Measurements from ENCODE around the gene NMB. TPM values are rescaled to one million over a fixed set of nuclear protein-coding genes. Genes with fewer than 3 reads are reported as not detected.

NMB gene
- total RNA-seq, 1 experiment from 2014 or later: 25.9 TPM

DNA sequence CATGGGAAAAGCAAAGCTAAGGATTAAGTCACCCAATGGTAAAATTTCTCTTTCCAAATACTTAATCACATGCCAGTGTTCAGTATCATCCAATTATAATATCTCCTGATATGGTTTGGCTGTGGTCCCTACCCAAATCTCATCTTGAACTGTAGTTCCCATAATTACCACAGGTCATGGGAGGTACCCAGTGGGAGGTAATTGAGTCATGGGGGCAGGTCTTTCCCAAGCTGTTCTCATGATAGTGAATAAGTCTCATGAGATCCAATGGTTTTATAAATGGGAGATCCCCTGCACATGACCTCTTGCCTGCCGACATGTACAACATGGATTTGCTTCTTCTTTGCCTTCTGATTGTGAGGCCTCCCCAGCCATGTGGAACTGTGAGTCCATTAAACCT is 26.1 kb upstream of the NMB start:
- CTCF ChIA-PET: no interaction called here
- intact Hi-C loops (cut with micrococcal nuclease): no loop called here
- POLR2A ChIA-PET (ENCODE audit: unreplicated experiment): no interaction called here
- H3K27ac ChIP-seq (ENCODE audit: low read length): no peak overlapping the region
- no peak overlapping the region for H3K9ac ChIP-seq (ENCODE audit: low read length)
- no peak for TF ChIP-seq EZH2phosphoT487 (IDR thresholded peaks at IDR 0.05; ENCODE audit: borderline replicate concordance, low read length)
- TF ChIP-seq, protein P1, sequence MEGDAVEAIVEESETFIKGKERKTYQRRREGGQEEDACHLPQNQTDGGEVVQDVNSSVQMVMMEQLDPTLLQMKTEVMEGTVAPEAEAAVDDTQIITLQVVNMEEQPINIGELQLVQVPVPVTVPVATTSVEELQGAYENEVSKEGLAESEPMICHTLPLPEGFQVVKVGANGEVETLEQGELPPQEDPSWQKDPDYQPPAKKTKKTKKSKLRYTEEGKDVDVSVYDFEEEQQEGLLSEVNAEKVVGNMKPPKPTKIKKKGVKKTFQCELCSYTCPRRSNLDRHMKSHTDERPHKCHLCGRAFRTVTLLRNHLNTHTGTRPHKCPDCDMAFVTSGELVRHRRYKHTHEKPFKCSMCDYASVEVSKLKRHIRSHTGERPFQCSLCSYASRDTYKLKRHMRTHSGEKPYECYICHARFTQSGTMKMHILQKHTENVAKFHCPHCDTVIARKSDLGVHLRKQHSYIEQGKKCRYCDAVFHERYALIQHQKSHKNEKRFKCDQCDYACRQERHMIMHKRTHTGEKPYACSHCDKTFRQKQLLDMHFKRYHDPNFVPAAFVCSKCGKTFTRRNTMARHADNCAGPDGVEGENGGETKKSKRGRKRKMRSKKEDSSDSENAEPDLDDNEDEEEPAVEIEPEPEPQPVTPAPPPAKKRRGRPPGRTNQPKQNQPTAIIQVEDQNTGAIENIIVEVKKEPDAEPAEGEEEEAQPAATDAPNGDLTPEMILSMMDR (conservative IDR thresholded peaks at IDR 0.05; ENCODE audit: low read depth, low read length): no peak
- TF ChIP-seq EZH2 (IDR thresholded peaks at IDR 0.05; ENCODE audit: low read length, unreplicated experiment): no peak
- no peak overlapping the region for H3K4me3 ChIP-seq (ENCODE audit: low read length)
- ATAC-seq: no peak
- DNase-seq: no peak
- no peaks in the 10 kb centered on the region for H3F3A ChIP-seq (ENCODE audit: low read length, unreplicated experiment)
- BruUV-seq (replicated peaks): no TSS peak
- no peaks in the 10 kb centered on the region for H4K20me1 ChIP-seq (ENCODE audit: low read length)
- H3K9me3 ChIP-seq (ENCODE audit: low read length): no peaks in the 10 kb centered on the region
- no peaks in the 10 kb centered on the region for H3K27me3 ChIP-seq (ENCODE audit: low read length)
- no peaks in the 10 kb centered on the region for H3K9me2 ChIP-seq (replicated peaks; ENCODE audit: low read length)
- 0 out of 2 replicates have a peak, but pooled peaks cover 4% of the 10 kb centered on the region for H3K79me2 ChIP-seq (ENCODE audit: low read length)
- H3K4me2 ChIP-seq (ENCODE audit: low read length): no peak overlapping the region
- H3K4me1 ChIP-seq (ENCODE audit: insufficient read depth, low read length): no peaks in the 10 kb centered on the region
- no peak overlapping the region for H2AFZ ChIP-seq (ENCODE audit: low read length)
- H3K36me3 ChIP-seq (ENCODE audit: low read depth, low read length): peaks cover 17% of the 10 kb centered on the region

DNA sequence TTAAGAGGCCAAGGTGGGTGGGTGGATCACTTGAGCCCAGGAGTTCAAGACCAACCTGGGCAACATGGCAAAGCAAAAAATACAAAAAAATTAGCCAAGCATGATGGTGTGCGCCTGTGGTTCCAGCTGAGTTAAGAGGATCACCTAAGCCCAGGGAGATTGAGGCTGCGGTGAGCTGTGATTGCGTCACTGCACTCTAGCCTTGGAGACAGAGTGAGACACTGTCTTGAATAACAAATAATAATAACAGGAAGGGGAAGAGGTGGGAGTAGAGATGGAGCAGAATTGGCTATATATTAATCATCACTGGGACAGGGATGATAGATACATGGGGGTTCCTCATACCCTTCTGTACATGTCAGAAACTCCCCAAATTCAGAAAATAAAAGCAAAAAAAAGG is 23.8 kb upstream of the NMB start:
- intact Hi-C loops (cut with micrococcal nuclease): no loop called here
- Histone ChIP-seq H3K36me3 (ENCODE audit: low read depth, low read length) (peaks cover 17% of the 10 kb centered on the region; the same call in 1 of the 2 replicates), H2AFZ (ENCODE audit: low read length) (no peak overlapping the region), H3K4me2 (ENCODE audit: low read length) (no peak overlapping the region), H3K9me2 (replicated peaks; ENCODE audit: low read length) (no peaks in the 10 kb centered on the region), H3K9ac (ENCODE audit: low read length) (no peak overlapping the region), H3K9me3 (ENCODE audit: low read length) (no peaks in the 10 kb centered on the region), H3K79me2 (ENCODE audit: low read length) (0 out of 2 replicates have a peak, but pooled peaks cover 4% of the 10 kb centered on the region), H4K20me1 (ENCODE audit: low read length) (no peaks in the 10 kb centered on the region), H3K27ac (ENCODE audit: low read length) (no peak overlapping the region), H3K27me3 (ENCODE audit: low read length) (no peaks in the 10 kb centered on the region), H3F3A (ENCODE audit: low read length, unreplicated experiment) (no peaks in the 10 kb centered on the region), H3K4me3 (ENCODE audit: low read length) (no peak overlapping the region), H3K4me1 (ENCODE audit: insufficient read depth, low read length) (no peaks in the 10 kb centered on the region)
- TF ChIP-seq, protein P1 (conservative IDR thresholded peaks at IDR 0.05; ENCODE audit: low read depth, low read length): no peak
- TF ChIP-seq EZH2 (IDR thresholded peaks at IDR 0.05; ENCODE audit: low read length, unreplicated experiment): no peak
- no peak for TF ChIP-seq EZH2phosphoT487 (IDR thresholded peaks at IDR 0.05; ENCODE audit: borderline replicate concordance, low read length)
- ChIA-PET POLR2A (ENCODE audit: unreplicated experiment) (no interaction called here), CTCF (no interaction called here)
- ATAC-seq (no peak), DNase-seq (no peak)
- no TSS peak for BruUV-seq (replicated peaks)

DNA sequence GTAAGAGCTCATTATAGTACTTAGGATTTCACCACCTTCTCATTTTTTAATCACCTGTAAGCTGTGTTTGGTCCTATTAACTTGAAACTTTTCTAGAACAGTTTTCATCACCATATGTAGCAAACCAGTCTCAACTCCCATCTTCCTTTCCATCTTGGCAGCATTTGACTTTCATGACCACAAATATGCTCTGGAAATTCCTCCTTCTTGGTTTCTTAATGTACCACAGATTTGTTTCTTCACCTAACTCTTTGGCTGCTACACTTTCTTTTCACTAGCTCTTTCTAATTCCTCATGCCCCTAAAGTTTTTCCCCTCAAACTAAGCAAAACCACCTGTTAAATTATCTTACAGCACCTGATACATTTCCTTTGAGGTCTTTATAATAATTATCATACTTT is 13.2 kb upstream of the NMB start:
- intact Hi-C loops (cut with micrococcal nuclease): no loop called here
- Histone ChIP-seq H4K20me1 (ENCODE audit: low read length) (no peaks in the 10 kb centered on the region), H3K9ac (ENCODE audit: low read length) (no peak overlapping the region), H3K27me3 (ENCODE audit: low read length) (no peaks in the 10 kb centered on the region), H3K4me3 (ENCODE audit: low read length) (no peak overlapping the region), H3K9me3 (ENCODE audit: low read length) (no peaks in the 10 kb centered on the region), H3K4me2 (ENCODE audit: low read length) (no peak overlapping the region), H3K36me3 (ENCODE audit: low read depth, low read length) (peaks cover 25% of the 10 kb centered on the region), H3F3A (ENCODE audit: low read length, unreplicated experiment) (no peaks in the 10 kb centered on the region), H3K9me2 (replicated peaks; ENCODE audit: low read length) (no peaks in the 10 kb centered on the region), H3K4me1 (ENCODE audit: insufficient read depth, low read length) (peaks cover 13% of the 10 kb centered on the region), H2AFZ (ENCODE audit: low read length) (no peak overlapping the region), H3K27ac (ENCODE audit: low read length) (no peak overlapping the region), H3K79me2 (ENCODE audit: low read length) (no peaks in the 10 kb centered on the region)
- DNase-seq: no peak
- ChIA-PET POLR2A (ENCODE audit: unreplicated experiment) (no interaction called here), CTCF (no interaction called here)
- ATAC-seq: no peak; the same call in 1 of the 2 replicates
- no TSS peak for BruUV-seq (replicated peaks)
- TF ChIP-seq EZH2phosphoT487 (IDR thresholded peaks at IDR 0.05; ENCODE audit: borderline replicate concordance, low read length) (no peak), EZH2 (IDR thresholded peaks at IDR 0.05; ENCODE audit: low read length, unreplicated experiment) (no peak)
- TF ChIP-seq, protein P1 (conservative IDR thresholded peaks at IDR 0.05; ENCODE audit: low read depth, low read length): no peak
